Neural cell (in vitro differentiated cells): ENCODE measurements around the gene DGCR6L. TPM values are rescaled to one million over a fixed set of nuclear protein-coding genes. Genes with fewer than 3 reads are reported as not detected.
"Not testable (repeated sequence)": the region's sequence is repeated elsewhere in the genome, so short reads cannot be mapped to it uniquely, and the experiment has no call there.

Experiments used
- H2AFZ ChIP-seq: fragments of 200-600, 300-800 bp; sonication (generic), shearing (Covaris generic); 2 replicates; pipeline ENCODE4 v1.6.0; 2014; ENCODE audit warnings: low read depth, mild to moderate bottlenecking, antibody characterized with exemption, low read length, moderate library complexity
- H3F3A ChIP-seq: fragments of 200-600 bp; shearing (Covaris generic); 2 replicates; pipeline ENCODE4 v1.6.1; 2016; ENCODE audit warnings: mild to moderate bottlenecking, moderate library complexity, mixed read lengths, antibody characterized with exemption, low read length; ENCODE audit not compliant: insufficient read depth, poor library complexity, severe bottlenecking
- H3K27ac ChIP-seq: fragments of 200-600, 300-800 bp; sonication (generic), shearing (Covaris generic); 2 replicates; pipeline ENCODE4 v1.5.1; 2014; ENCODE audit warnings: mild to moderate bottlenecking, low read length, moderate library complexity
- H3K27me3 ChIP-seq: fragments of 300-800, 200-600 bp; sonication (generic), shearing (Covaris generic); 2 replicates; pipeline ENCODE4 v1.6.0; 2014; ENCODE audit warnings: mild to moderate bottlenecking, low read depth, low read length, moderate library complexity; ENCODE audit not compliant: insufficient read depth
- H3K36me3 ChIP-seq: fragments of 300-800, 200-600 bp; sonication (generic), shearing (Covaris generic); 2 replicates; pipeline ENCODE4 v1.5.1; 2014; ENCODE audit warnings: mild to moderate bottlenecking, antibody characterized with exemption, low read length, moderate library complexity; ENCODE audit not compliant: insufficient read depth
- H3K4me2 ChIP-seq: fragments of 300-800, 200-600 bp; sonication (generic), shearing (Covaris generic); 2 replicates; pipeline ENCODE4 v1.6.0; 2014; ENCODE audit warnings: mild to moderate bottlenecking, low read length
- H3K4me3 ChIP-seq: fragments of 300-800, 200-600 bp; sonication (generic), shearing (Covaris generic); 2 replicates; pipeline ENCODE4 v1.5.1; 2014; ENCODE audit warnings: mild to moderate bottlenecking, low read length, moderate library complexity
- H3K79me2 ChIP-seq: fragments of 200-600 bp; shearing (Covaris generic); replicated peaks from 2 replicates; pipeline ENCODE4 v1.6.0; 2014; ENCODE audit warnings: mild to moderate bottlenecking, low read length, moderate library complexity; ENCODE audit not compliant: insufficient read depth
- H3K9ac ChIP-seq: fragments of 300-800, 200-600 bp; sonication (generic), shearing (Covaris generic); 2 replicates; pipeline ENCODE4 v1.6.1; 2016; ENCODE audit warnings: mild to moderate bottlenecking, low read length, mixed read lengths
- H3K9me2 ChIP-seq: fragments of 200-600 bp; shearing (Covaris generic); 2 replicates; pipeline ENCODE4 v1.6.1; 2016; ENCODE audit warnings: mild to moderate bottlenecking, low read length, mixed read lengths; ENCODE audit not compliant: insufficient read depth
- H3K9me3 ChIP-seq: fragments of 200-600, 300-800 bp; sonication (generic), shearing (Covaris generic); 2 replicates; pipeline ENCODE4 v1.6.1; 2016; ENCODE audit warnings: mild to moderate bottlenecking, mixed run types, low read length, moderate library complexity, mixed read lengths
- H4K20me1 ChIP-seq: fragments of 200-600 bp; shearing (Covaris generic); 2 replicates; pipeline ENCODE4 v1.6.1; 2016; ENCODE audit warnings: mild to moderate bottlenecking, mixed run types; ENCODE audit not compliant: insufficient read depth
- MXI1 ChIP-seq: fragments of 450-650 bp; conservative IDR thresholded peaks from 2 replicates; pipeline ENCODE4 v1.6.1; 2014; ENCODE audit warnings: antibody characterized with exemption, mild to moderate bottlenecking; ENCODE audit not compliant: poor library complexity, severe bottlenecking
- polyA plus RNA-seq: library from polyadenylated mRNA; depleted of rRNA; stranded (reverse); fragments of >200 nt; gene quantifications from 2 replicates; pipeline ENCODE4 v1.2.3, GENCODE V29; 2014

DGCR6L gene
- polyA plus RNA-seq, 1 donor from 2014 or later, result 125 TPM

DNA sequence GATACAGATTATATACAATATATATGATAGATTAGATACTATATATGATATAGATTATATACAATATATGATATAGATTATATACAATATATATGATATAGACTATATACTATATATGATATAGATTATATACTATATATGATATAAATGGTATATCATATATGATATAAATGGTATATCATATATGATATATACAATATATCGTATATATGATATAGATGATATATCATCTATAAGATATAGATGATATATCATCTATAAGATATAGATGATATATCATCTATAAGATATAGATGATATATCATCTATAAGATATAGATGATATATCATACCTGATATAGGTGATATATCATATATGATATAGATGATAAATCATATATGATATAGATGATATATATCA, 16.7 kb upstream of the DGCR6L start:
- not testable (repeated sequence) for H2AFZ ChIP-seq, H3K9me3 ChIP-seq, H3K27ac ChIP-seq, H3K36me3 ChIP-seq, H3K9ac ChIP-seq, H3K4me3 ChIP-seq, H3K4me2 ChIP-seq, H3F3A ChIP-seq, H3K27me3 ChIP-seq, H3K9me2 ChIP-seq, H4K20me1 ChIP-seq, H3K79me2 ChIP-seq

DNA sequence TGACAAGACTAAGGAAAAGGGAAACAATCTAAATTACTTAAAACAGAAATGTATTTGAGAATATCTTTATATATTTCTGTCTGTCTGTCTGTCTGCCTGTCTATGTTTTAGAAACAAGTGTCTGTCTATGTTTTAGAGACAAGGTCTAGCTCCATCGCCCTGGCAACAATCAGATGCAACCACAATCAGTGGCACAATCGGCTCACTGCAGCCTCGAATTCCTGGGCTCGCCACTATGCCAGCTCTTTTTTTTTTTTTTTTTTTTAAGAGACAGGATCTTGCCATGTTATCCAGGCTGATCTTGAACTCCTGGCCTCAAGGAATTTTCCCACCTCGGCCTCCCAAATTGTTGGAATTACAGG, 8.7 kb upstream of the DGCR6L start:
- not testable (repeated sequence) for H2AFZ ChIP-seq, H3F3A ChIP-seq, H3K9me2 ChIP-seq, H3K27ac ChIP-seq, H3K9me3 ChIP-seq, H4K20me1 ChIP-seq, H3K4me2 ChIP-seq, H3K36me3 ChIP-seq, H3K4me3 ChIP-seq, H3K79me2 ChIP-seq, H3K27me3 ChIP-seq, H3K9ac ChIP-seq

DNA sequence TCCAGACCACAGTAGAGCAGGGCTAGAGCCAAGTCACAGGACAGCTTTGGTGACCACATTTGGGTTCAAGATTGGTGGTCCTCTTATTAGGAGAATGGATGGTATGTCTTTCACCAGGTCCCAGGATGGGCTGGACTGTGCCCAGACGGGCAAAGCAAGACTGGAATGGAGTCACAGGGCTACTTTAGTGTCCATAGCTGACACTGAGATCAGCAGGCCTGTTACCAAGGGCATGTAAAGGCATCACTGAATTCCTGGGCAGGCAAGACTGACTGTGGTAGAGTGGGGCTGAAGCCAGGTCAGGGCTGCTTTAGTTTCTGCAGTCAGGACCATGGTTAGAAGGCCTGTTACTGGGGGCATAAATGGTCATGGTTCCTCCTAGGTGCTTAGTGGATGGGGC, 6.1 kb upstream of the DGCR6L start:
- H3K36me3 ChIP-seq, H3F3A ChIP-seq, H3K27ac ChIP-seq, H3K9me3 ChIP-seq, H3K4me3 ChIP-seq, H3K9ac ChIP-seq, H3K79me2 ChIP-seq, H4K20me1 ChIP-seq, H3K9me2 ChIP-seq, H3K4me2 ChIP-seq, H2AFZ ChIP-seq, H3K27me3 ChIP-seq: not testable (repeated sequence)

DNA sequence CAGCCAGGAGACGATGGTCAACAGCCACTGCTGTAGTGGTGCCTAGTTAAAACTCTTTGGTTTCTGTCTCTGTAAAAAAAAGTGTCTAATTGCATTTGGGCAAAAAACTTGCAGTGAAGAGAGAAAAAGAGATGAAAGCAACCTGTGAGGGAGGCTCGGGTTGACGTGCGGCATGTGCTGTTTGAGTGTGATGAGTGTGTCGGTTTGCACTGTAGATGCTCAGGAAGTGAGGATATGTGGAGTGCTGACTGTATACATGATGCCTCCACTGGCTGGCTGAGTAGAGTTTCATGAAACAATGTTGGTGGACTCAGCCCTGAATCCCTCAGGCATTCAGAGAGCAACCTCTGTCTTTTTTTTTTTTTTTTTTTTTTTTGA, 4.3 kb upstream of the DGCR6L start:
- Histone ChIP-seq H2AFZ (no peak overlapping the region), H3K79me2 (peaks cover 3% of the 10 kb centered on the region), H4K20me1 (no peaks in the 10 kb centered on the region), H3K9ac (no peak overlapping the region), H3K36me3 (no peaks in the 10 kb centered on the region), H3K4me3 (no peak overlapping the region), H3F3A (no peaks in the 10 kb centered on the region), H3K27me3 (no peaks in the 10 kb centered on the region), H3K9me3 (no peaks in the 10 kb centered on the region), H3K27ac (no peak overlapping the region), H3K9me2 (no peaks in the 10 kb centered on the region), H3K4me2 (no peak overlapping the region)
- no peak for TF ChIP-seq MXI1

DNA sequence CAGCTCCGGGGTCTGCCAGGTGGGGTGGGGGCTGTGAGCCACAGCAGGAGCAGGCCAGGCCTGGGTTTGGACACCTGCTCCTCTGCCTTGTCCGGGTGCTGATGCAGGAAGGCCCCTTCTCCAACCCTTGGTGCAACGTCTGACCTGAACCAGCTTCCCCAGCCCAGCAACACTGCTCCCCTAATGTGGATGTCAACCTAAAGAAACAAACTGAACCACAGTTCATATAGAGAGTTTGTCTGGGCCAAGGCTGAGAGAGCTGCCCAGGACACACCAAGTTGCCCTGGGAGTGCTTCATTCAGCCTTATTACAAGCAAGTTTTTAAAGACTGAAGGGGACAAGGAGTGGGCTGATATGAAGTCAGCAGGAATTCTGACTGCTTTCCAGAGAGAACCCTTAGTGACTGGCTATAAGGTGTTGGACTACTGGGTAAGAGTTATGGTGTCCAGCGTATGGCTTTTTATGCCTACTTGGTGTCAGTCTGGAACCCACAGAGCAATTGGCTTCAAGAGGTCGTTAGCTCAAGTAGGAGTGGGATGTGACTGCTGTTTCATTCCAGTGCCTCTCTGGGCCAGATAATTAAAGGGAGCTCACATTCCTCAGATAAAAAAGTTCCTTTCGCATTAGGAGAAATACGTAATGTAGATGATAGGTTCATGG, 1.8 kb upstream of the DGCR6L start:
- H3K4me2 ChIP-seq, H3K27me3 ChIP-seq, H3K79me2 ChIP-seq, H3F3A ChIP-seq, H3K9ac ChIP-seq, H3K36me3 ChIP-seq, H3K9me3 ChIP-seq, H3K4me3 ChIP-seq, H2AFZ ChIP-seq, H4K20me1 ChIP-seq, H3K9me2 ChIP-seq, H3K27ac ChIP-seq: not testable (repeated sequence)

DNA sequence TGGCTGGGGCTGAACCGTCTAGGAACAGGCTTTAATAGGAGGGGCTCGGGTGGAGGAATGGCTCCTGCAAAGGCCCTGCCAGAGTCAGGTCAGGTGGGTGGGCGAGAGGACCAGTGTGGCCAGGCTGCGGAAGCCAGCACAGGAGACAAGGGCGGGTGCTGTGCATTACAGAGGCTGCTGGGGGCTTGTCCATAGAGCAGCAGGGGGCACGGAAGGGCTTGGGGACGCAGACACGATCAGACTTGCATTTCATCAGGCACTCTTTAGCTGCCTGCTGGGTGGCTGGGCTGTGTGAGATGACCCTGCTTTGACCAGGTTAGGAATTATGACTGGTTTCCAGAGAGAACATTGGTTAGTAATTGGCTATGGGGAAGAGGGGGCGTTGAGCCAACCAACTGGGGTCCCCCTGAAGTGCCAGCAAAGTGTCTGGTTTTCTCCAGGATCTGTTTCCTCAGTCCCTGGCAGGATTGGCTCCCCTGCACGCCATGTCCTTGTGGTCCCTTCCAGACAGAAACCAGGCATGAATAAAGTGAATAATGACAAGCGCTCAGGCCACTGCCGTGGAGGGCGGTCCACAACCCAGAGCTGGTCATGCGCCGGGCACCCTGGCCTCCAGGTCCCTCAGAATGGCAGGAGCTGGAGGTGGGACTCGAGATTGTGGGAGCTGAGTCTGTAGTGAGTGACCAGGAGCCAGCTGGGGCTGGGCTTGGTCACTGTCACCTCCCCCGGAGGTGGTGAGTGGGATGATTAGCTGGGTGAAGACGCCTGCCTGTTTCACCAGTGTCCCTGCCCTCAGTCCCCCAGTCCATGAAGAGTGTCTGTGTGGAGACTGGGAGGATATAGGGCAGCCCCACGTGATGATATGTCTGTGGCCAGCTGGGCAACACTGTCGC, 1.0 kb upstream of the DGCR6L start:
- Histone ChIP-seq H3K9ac (peak overlapping the region; percentile 90), H3K4me3 (peak overlapping the region; percentile 96), H2AFZ (peak overlapping the region; percentile 82), H3K4me2 (peak overlapping the region; percentile 55), H3K27ac (peak overlapping the region; percentile 57)
- H4K20me1 ChIP-seq, H3K36me3 ChIP-seq, H3K9me3 ChIP-seq, H3K9me2 ChIP-seq, H3K27me3 ChIP-seq, H3K79me2 ChIP-seq, H3F3A ChIP-seq: not testable (repeated sequence)
